GM19467 (cell line): ENCODE data around the gene ITGAL.
"Not testable (repeated sequence)": the region's sequence is repeated elsewhere in the genome, so short reads cannot be mapped to it uniquely, and the experiment has no call there.

Experiments used
- ATAC-seq: cut with Tn5 transposase; IDR thresholded peaks from one replicate; pipeline ENCODE4 v1.9.1; 2021; ENCODE audit warnings: mild to moderate bottlenecking, moderate library complexity; ENCODE audit not compliant: unreplicated experiment

The ITGAL gene

GRCh38 chr16:30491229-30491628 is 18.7 kb downstream of the ITGAL start:
- ATAC-seq: no peak

GRCh38 chr16:30491744-30492308 is 19.3 kb downstream of the ITGAL start:
- no peak for ATAC-seq

GRCh38 chr16:30493941-30494488 is 21.5 kb downstream of the ITGAL start:
- ATAC-seq: no peak

GRCh38 chr16:30494709-30495108 is 22.2 kb downstream of the ITGAL start:
- no peak for ATAC-seq

- ATAC-seq: no peak
Measured at GRCh38 chr16:30499284-30499683, 26.7 kb downstream of the ITGAL start.

- no peak for ATAC-seq
Measured at GRCh38 chr16:30503403-30504296, 31.1 kb downstream of the ITGAL start.

GRCh38 chr16:30509081-30509765 is 36.7 kb downstream of the ITGAL start:
- no peak for ATAC-seq

GRCh38 chr16:30510376-30510938 is 37.9 kb downstream of the ITGAL start:
- ATAC-seq: no peak

GRCh38 chr16:30511509-30511908 is 39.0 kb downstream of the ITGAL start:
- ATAC-seq: no peak

- no peak for ATAC-seq
Measured at GRCh38 chr16:30515275-30515674, 42.7 kb downstream of the ITGAL start.

- ATAC-seq: no peak
Measured at GRCh38 chr16:30518552-30518951, 46.0 kb downstream of the ITGAL start.

- no peak for ATAC-seq
Measured at GRCh38 chr16:30519120-30520049, 46.8 kb downstream of the ITGAL start.

GRCh38 chr16:30521476-30521872 is 48.9 kb downstream of the ITGAL start:
- ATAC-seq: no peak

- ATAC-seq: no peak
Measured at GRCh38 chr16:30521873-30522641, 49.5 kb downstream of the ITGAL start.

- ATAC-seq: not testable (repeated sequence)
Measured at GRCh38 chr16:30522702-30523463, 50.3 kb downstream of the ITGAL start.

- ATAC-seq: no peak
Measured at GRCh38 chr16:30523768-30524574, 51.4 kb downstream of the ITGAL start.

GRCh38 chr16:30524575-30525568 is 52.3 kb downstream of the ITGAL start:
- ATAC-seq: no peak
